HG03521 (cell line): Measurements from ENCODE around the gene TMEM145.

Source experiments
- ATAC-seq: cut with Tn5 transposase; IDR thresholded peaks from one replicate; pipeline ENCODE4 v1.9.1; 2021; ENCODE audit warnings: mild to moderate bottlenecking, moderate library complexity; ENCODE audit not compliant: unreplicated experiment

The TMEM145 gene

DNA sequence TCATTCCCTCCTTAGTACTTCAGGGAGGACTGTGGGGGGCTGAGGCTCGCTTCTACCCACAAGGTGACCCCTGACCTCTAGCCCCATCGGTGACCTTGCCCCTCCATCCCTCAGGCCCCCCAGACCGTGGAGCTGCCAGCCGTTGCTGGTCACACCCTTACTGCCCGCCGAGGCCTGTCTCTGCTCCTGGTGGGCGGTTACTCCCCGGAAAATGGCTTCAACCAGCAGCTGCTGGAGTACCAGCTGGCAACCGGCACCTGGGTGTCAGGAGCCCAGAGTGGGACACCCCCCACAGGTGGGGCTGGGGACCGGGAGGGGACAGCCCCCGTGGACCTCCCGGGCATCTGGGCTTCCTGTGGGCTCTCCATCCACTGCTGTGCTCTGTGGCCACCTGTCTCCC, 44.2 kb downstream of the TMEM145 start:
- no peak for ATAC-seq

DNA sequence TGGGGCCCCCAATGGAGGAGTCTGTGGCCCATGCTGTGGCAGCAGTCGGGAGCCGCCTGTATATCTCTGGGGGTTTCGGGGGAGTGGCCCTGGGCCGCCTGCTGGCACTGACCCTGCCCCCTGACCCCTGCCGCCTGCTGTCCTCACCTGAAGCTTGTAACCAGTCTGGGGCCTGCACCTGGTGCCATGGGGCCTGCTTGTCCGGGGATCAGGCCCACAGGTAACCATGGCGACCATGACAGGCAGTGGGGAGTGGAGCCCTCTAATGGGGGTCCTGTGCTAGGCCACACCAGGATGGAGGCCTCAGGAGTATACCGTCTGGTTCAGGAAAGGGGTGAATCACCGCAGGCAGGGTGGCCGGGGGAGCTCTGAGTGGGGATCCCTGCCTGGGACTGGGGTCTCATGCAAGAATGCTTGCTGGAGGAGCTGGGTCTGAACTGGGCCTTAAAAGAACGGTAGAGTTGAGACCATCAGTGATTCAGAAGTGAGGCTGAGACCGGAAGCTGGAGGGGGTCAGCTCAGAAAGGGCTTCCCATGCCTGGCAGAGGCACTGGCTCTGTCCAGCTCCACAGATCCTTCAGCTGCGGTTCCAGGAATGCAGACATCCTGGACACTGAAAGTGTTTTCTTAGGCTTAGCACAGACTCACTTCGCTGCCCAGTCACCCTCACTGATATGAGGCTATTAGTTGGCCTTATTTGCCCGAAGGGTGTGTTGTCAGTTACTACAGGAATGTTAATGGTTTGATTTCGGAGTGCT, 47.9 kb downstream of the TMEM145 start:
- ATAC-seq, result no peak

DNA sequence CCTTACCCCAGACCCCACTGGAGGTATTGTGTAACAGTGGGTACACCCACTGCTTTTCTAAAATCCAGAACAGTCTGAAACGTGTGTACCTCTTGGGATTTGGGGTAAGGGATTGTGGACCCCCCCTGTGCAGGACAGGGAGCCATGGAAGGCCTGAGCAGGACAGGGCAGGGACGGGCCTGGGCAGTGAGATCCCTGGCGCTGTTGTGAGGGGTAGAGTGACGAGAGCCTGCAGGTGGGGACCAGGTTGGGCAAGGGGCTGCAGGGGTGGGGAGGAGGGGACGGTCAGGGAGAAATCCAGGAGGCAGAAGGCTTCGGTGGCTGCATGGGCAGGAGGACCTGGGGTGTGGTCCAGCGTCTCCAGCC, 48.4 kb downstream of the TMEM145 start:
- no peak for ATAC-seq

DNA sequence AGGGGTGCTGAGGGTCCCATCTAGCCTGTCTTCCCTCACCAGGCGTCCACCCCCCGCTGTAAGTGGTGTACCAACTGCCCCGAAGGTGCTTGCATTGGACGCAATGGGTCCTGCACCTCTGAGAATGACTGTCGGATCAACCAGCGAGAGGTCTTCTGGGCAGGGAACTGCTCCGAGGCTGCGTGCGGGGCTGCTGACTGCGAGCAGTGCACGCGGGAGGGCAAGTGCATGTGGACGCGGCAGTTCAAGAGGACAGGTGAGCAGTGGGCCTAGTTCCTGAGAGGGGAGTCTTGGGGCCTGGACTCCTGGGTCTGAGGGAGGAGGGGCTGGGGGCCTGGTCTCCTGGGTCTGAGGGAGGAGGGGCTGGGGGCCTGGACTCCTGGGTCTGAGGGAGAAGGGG, 49.2 kb downstream of the TMEM145 start:
- ATAC-seq, result no peak

DNA sequence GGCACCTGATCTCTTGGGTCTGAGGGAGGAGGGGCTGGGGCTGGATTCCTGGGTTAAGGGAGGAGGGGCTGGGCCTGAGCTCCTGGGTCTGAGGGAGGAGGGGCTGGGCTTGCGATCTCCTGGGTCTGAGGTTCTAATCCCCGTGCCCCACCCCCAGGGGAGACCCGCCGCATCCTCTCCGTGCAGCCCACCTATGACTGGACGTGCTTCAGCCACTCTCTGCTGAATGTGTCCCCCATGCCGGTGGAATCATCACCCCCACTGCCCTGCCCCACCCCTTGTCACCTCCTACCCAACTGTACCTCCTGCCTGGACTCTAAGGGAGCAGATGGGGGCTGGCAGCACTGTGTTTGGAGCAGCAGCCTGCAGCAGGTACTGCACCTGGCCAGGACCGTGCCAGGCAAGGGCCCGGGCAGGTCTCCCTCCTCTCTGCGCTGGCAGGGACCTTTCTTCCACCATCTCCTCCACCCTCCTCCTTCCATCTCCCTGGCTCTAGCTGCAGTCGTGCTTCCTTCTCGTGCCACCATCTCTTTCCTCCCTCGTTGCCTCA, 49.9 kb downstream of the TMEM145 start:
- no peak for ATAC-seq

DNA sequence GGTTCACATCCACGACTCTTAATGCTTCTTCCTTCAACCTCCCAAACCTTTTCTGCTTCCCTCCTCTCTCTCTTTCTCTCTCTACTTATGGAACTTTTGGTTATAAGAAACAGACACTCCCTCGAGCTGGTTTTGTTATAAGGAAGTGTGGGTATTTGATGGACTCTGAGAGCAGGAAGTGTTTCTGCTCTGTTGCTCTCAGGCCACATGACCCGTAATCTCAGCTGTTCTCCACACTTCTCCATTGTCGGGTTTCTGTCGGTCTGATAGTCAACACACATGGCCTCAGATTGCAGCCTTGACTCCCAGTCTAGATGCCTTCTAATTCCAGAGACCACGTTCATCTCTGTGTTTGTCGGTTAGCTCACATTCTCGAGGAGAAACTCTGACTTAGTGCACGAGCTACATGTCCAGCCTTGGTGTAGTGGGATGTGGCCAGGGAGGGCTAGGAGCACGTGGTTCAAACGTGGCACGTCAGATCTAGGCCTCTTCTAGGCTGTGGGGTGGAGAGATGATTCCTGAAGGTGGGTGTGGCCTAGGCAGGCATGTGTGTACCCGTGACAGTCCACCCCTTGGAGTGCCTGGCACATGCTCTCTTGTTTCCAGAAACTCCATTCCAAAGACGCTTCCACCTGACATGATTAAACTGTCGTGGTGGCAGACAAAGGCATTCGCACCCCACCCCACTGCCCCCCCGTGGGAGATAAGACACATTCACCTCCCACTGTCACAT, 50.7 kb downstream of the TMEM145 start:
- no peak for ATAC-seq

DNA sequence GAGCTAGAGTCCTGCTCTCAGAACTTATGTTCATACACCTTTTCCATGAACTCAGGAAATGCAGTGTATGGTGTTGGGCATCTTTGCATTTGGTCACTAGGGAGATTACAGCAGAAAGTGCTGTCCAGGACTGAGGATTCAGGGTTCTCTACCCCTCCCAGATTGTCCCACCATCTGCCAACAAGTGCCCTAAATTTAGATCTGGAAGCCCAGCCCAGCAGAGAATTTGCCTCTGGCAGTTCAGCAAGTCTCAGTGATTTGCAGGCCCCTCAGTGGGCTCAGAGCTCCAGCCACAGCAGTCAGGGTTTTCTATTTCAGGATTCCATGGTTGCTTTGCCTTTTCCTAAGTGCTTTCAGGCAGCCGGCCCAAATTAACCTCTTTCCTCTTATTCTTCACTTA, 53.6 kb downstream of the TMEM145 start:
- ATAC-seq, result no peak

DNA sequence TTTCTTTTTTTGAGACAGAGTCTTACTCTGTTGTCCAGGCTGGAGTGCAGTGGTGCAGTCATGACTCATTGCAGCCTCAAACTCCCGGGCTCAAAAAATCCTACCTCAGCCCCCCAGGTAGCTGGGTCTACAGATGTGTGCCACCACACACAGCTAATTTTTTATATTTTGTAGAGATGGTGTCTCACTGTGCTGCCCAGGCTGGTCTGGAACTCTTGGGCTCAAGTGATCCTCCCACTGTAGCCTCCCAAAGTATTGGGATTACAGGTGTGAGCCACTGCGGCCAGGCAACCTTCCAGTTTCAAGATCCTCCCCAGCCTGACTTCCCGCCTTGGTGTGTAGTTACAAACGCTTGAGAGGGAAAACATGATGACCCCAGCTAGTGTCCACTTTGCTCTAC, 54.8 kb downstream of the TMEM145 start:
- ATAC-seq, result no peak

DNA sequence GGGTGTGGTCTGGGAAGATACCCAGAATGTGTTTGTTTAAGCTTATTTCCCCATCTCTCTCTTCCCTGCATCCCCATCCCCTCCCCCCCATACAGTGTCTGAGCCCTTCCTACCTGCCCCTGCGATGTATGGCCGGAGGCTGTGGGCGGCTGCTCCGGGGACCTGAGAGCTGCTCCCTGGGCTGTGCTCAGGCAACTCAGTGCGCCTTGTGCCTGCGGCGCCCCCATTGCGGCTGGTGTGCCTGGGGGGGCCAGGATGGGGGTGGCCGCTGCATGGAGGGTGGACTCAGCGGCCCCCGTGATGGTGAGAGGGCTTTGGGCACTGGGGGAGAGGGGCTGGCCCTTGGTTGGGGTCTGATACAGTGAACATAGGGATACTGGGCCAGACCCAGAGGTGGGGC, 55.3 kb downstream of the TMEM145 start:
- ATAC-seq, result no peak

DNA sequence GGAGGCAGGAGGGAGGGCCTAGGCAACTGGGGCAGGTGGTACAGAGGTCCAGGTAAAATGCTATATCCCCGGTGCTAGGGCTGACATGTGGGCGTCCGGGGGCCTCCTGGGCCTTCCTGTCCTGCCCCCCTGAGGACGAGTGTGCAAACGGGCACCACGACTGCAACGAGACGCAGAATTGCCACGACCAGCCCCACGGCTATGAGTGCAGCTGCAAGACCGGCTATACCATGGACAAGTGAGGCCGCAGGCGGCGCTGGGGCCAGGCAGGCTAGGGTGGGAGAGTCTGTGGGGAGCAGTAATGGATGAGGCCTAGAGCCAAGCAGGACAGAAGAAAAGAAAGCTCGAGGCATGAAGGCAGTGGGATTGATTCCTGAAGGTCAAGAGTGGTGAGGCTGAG, 55.7 kb downstream of the TMEM145 start:
- no peak for ATAC-seq

DNA sequence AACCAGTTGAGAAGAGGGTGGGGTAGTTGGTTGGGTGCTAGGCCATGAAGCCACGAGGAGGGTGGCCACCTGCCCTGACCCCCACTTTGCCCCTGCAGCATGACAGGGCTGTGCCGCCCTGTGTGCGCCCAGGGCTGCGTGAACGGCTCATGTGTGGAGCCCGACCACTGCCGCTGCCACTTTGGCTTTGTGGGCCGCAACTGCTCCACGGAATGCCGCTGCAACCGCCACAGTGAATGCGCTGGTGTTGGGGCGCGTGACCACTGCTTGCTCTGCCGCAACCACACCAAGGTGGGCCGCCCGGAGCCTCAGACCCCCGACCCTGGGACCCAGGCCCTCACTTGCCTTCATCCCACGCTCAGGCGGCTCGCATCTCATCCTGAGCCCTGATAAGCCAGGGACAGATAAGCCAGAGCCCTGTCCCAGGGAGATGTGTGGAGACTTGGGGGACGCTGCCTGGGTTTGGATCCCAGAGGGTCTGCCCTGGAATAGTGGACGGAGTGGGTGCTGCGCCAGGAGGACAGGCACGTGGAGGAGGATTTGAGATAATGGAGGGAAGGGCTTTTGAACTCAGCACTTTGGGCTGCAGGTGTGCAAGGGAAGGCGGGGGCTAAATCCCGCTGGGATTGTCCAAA, 56.4 kb downstream of the TMEM145 start:
- no peak for ATAC-seq

DNA sequence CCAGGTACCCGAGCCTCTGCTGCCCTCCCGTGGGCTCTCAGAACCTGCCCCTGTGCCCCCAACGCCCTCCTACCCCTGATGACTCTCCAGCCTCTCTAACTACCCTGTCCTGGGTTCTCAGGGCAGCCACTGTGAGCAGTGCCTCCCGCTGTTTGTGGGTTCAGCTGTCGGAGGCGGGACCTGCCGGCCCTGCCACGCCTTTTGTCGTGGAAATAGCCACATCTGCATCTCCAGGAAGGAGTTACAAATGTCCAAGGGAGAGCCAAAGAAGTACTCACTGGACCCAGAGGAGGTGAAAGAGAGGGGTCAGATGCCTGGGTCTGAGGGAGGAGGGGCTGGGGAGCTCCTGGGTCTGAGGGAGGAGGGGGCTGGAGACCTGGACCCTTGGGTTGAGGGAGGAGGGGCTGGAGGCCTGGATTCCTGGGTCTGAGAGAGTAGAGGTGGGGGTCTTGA, 57.0 kb downstream of the TMEM145 start:
- no peak for ATAC-seq

DNA sequence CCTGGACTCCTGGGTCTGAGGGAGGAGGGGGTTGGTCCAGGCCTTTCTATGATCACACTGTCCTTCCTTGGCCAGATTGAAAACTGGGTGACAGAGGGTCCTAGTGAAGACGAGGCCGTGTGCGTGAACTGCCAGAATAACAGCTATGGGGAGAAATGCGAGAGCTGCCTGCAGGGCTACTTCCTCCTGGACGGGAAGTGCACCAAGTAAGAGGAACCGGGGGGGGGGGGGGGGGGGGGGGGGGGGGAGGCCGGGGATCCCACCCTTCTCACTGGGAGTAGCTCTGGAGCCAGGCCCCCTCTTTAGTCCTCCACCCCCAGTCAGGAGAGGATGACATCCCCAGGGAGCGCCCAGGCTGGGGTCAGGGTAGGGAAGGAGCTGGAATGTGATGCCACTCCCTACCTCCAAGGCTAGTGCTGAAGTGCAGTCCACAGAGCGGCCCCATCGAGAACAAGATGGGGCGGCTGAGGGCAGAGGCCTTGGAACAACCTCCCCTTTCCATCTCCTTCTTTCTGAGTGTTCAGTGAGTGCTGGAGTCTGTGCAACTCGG, 57.6 kb downstream of the TMEM145 start:
- no peak for ATAC-seq
